OCI-LY3 (cell line): ENCODE measurements around the gene TFE3.

Experiments
- CTCF ChIP-seq: fragments of 200-600, 300-600 bp; sonication (generic); IDR thresholded peaks from 2 replicates; pipeline ENCODE4 v1.5.1; 2014; ENCODE audit warnings: antibody characterized with exemption, low read length, low read depth
- EZH2phosphoT487 ChIP-seq: fragments of 200-600 bp; shearing (Covaris generic); IDR thresholded peaks from 2 replicates; pipeline ENCODE4 v1.6.1; 2018; ENCODE audit warnings: antibody characterized with exemption, mixed run types, low read depth

GRCh38 chrX:48989483-48989882 is 53.7 kb downstream of the TFE3 start:
- TF ChIP-seq CTCF (no peak), EZH2phosphoT487 (no peak)
